WERI-Rb-1 (cell line): Measurements from ENCODE around the gene FMOD.

ENCODE experiments used
- DNase-seq: peaks from one replicate; pipeline ENCODE4 v3.0.0-alpha.2; 2020
- H3K27ac ChIP-seq: fragments of 250-450 bp; sonication (Bioruptor Pico); 2 replicates; pipeline ENCODE4 v1.5.1; 2020; ENCODE audit warnings: mild to moderate bottlenecking, moderate library complexity
- H3K27me3 ChIP-seq: fragments of 250-450 bp; sonication (Bioruptor Pico); 2 replicates; pipeline ENCODE4 v1.5.1; 2021; ENCODE audit warnings: mild to moderate bottlenecking, low read depth, moderate library complexity; ENCODE audit not compliant: insufficient read depth, severe bottlenecking
- H3K36me3 ChIP-seq: fragments of 250-450 bp; sonication (Bioruptor Pico); 2 replicates; pipeline ENCODE4 v1.5.1; 2020; ENCODE audit warnings: mild to moderate bottlenecking, moderate library complexity
- H3K4me3 ChIP-seq: 2 replicates; pipeline ENCODE4 v1.5.1; 2011; ENCODE audit warnings: low read depth, mild to moderate bottlenecking, control low read depth, low read length
- H3K9me3 ChIP-seq: fragments of 250-450 bp; sonication (Bioruptor Pico); 2 replicates; pipeline ENCODE4 v1.5.1; 2021; ENCODE audit warnings: mild to moderate bottlenecking, moderate library complexity; ENCODE audit not compliant: severe bottlenecking
- TF ChIP-seq, protein P1 (sequence below): IDR thresholded peaks from 2 replicates; pipeline ENCODE4 v1.5.1; 2011; ENCODE audit warnings: low read depth, mild to moderate bottlenecking, control low read depth, inconsistent platforms, low read length

The FMOD gene

DNA sequence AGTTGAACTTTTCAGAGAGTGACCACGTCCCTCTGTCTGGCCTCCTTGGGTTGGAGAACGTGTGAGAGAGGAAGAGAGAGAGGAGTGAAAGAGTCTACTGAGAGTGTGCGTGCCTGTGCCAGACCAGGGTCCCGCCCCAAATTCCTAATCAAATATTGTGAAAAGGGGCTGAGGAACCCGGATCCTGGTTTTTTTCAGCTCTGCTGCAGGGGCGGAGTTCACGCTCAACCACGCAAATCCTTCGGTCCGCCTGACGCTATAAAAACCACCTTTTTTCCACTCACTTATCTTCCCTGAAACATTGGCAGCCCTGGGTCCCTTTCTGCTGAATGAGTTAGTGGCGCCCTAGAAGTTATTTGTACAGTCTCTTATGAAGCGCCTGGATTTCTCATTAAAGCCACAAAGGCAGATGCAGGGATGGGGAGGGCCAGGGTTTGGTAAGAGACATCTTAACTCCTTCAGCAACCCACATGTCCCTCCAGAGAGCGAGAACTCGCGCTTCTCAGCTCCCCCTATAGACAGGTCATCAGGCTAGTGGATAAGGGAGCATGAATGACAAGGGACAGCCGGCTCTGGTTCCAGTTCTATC is at the start of gene FMOD:
FMOD (minus strand) TSS at position 86 of the 589 bp plus-strand sequence. CDS start 2,852 bp downstream, outside the sequence.
- Histone ChIP-seq H3K4me3 (no peak within 1 kb of the TSS), H3K27me3 (no peaks in the 10 kb centered on the region), H3K27ac (no peak within 1 kb of the TSS), H3K36me3 (no peaks in the 10 kb centered on the region), H3K9me3 (no peaks in the 10 kb centered on the region)
- TF ChIP-seq, protein P1, sequence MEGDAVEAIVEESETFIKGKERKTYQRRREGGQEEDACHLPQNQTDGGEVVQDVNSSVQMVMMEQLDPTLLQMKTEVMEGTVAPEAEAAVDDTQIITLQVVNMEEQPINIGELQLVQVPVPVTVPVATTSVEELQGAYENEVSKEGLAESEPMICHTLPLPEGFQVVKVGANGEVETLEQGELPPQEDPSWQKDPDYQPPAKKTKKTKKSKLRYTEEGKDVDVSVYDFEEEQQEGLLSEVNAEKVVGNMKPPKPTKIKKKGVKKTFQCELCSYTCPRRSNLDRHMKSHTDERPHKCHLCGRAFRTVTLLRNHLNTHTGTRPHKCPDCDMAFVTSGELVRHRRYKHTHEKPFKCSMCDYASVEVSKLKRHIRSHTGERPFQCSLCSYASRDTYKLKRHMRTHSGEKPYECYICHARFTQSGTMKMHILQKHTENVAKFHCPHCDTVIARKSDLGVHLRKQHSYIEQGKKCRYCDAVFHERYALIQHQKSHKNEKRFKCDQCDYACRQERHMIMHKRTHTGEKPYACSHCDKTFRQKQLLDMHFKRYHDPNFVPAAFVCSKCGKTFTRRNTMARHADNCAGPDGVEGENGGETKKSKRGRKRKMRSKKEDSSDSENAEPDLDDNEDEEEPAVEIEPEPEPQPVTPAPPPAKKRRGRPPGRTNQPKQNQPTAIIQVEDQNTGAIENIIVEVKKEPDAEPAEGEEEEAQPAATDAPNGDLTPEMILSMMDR, result peak; percentile 58; the same call in 1 of the 2 replicates
- peak; percentile 63 for DNase-seq

DNA sequence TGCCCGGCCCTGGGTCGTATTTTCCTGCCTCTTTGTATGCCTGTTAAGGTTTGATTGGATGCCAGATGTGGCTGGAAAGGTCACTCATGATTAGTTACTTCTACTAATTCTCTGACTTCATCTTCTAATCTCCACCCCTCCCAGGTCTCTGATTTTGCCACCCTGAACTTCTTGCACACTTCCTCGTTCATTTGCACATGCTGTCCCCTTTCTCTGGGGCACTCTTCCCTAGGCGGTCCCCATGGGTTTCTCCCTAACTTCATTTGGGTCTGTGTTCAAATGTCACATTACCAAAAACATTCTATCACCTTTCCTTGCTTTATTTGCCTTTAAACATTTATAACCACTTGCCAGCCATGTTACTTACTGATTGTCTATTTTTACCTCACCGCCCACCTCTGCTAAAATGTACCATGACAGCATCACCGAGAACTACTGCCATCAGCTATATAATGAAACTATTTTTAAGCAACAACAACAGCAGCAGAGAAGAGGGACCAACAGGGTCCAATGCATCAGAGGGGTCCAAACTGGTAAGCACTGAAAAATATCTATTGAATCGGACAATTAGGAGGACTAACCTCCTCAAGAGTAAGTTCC is 45.8 kb upstream of the FMOD start:
- DNase-seq, result no peak
- no peak overlapping the region for H3K4me3 ChIP-seq
- peaks cover 6% of the 10 kb centered on the region for H3K9me3 ChIP-seq
- H3K27ac ChIP-seq, result no peak overlapping the region
- no peaks in the 10 kb centered on the region for H3K27me3 ChIP-seq
- no peaks in the 10 kb centered on the region for H3K36me3 ChIP-seq
- TF ChIP-seq, protein P1, result no peak

DNA sequence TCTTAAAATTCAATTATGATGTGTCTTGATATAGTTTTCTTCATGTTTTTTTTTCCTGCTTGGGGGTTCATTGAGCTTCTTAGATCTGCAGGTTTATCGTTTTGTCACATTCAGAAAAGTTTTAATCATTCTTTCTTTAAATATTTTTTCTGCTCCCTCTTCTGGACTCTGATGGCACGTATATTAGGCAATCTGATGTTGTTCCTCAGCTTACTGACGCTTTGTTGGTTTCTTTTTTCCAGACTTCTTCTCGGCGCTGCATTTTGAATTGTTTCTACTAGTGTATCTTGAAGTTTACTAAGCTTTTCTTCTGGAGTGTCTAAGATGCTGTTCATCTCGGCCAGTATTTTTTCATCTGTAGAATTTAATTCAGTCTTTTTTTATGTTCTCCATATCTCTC is 44.8 kb upstream of the FMOD start:
- Histone ChIP-seq H3K36me3 (no peaks in the 10 kb centered on the region), H3K27ac (no peak overlapping the region), H3K9me3 (peaks cover 6% of the 10 kb centered on the region), H3K27me3 (no peaks in the 10 kb centered on the region), H3K4me3 (no peak overlapping the region)
- no peak for DNase-seq
- TF ChIP-seq, protein P1, result no peak

DNA sequence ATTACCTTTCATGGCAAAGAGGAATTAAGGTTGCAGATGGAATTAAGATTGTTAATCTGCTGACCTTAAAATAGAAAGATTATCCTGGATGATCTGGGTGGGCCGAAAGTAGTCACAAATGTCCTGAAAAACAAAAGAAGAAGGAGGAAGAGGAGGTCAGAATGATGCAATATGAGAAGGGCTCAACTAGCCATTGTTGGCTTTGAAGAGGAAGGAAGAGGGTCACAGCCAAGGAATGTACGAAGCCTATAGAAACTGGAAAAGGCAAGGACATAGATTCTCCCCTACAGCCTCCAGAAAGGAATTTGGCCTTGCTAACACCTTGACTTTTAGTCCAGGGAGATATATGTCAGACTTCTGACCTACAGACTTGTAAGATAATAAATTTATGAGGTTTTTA is 39.4 kb upstream of the FMOD start:
- H3K27me3 ChIP-seq, result no peaks in the 10 kb centered on the region
- peak overlapping the region; percentile 3; the same call in 1 of the 2 replicates for H3K27ac ChIP-seq
- TF ChIP-seq, protein P1, result no peak
- no peaks in the 10 kb centered on the region for H3K36me3 ChIP-seq
- peaks cover 10% of the 10 kb centered on the region for H3K9me3 ChIP-seq
- no peak overlapping the region for H3K4me3 ChIP-seq
- DNase-seq, result no peak

- no peak overlapping the region for H3K27ac ChIP-seq
- H3K27me3 ChIP-seq, result no peaks in the 10 kb centered on the region
- H3K36me3 ChIP-seq, result no peaks in the 10 kb centered on the region
- TF ChIP-seq, protein P1, result no peak
- H3K9me3 ChIP-seq, result peaks cover 10% of the 10 kb centered on the region
- DNase-seq, result peak; percentile 7
- no peak overlapping the region for H3K4me3 ChIP-seq
Observed at GRCh38 chr1:203388683-203389082, 37.8 kb upstream of the FMOD start.

- Histone ChIP-seq H3K9me3 (no peaks in the 10 kb centered on the region), H3K27me3 (no peaks in the 10 kb centered on the region), H3K36me3 (no peaks in the 10 kb centered on the region), H3K27ac (no peak overlapping the region), H3K4me3 (no peak overlapping the region)
- peak; percentile 3 for DNase-seq
- TF ChIP-seq, protein P1, result no peak
Observed at GRCh38 chr1:203382026-203382425, 31.1 kb upstream of the FMOD start.
